Left forelimb (tissue), 1 donor: ENCODE data around the gene DCDC1.
"Not testable (repeated sequence)": the region's sequence is repeated elsewhere in the genome, so short reads cannot be mapped to it uniquely, and the experiment has no call there.

ENCODE experiments used
- DNase-seq: peaks from one replicate; pipeline ENCODE4 v3.0.0-alpha.2; 2018; ENCODE audit warnings: low spot score

The DCDC1 gene

DNA sequence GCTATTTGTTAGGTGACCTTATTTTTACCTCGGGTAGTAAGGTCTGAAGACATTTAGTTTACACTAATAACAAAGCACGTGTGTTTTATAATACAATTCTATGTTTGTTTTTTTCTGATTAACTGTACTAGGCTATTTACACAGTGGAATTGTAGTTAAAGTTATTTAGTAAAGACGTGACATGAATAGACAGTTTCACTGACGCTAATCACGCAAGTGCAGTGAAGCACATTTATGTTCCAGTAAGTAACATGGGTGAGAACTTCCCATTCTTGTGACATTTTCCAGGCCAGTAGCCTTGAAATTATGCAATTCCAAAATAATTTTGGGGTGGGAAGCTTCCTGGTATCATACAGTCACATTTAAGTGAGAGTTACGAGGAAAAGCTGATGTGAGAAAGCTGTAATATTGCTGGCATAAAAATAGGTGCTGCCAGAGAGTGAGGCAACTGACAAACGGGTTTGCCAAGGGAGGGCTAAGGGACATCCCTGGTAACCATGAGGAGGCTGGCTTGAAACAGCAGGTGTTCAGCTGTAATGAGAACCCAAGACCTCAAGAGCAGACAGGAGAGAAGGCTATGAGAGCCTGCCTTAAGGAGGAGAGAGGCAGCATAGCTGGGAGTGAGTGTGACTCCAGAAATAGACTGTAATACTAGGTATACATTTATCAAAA, 378.8 kb downstream of the DCDC1 start:
- no peak for DNase-seq

- no peak for DNase-seq
Measured at GRCh38 chr11:30987819-30988218, 381.7 kb downstream of the DCDC1 start.

DNA sequence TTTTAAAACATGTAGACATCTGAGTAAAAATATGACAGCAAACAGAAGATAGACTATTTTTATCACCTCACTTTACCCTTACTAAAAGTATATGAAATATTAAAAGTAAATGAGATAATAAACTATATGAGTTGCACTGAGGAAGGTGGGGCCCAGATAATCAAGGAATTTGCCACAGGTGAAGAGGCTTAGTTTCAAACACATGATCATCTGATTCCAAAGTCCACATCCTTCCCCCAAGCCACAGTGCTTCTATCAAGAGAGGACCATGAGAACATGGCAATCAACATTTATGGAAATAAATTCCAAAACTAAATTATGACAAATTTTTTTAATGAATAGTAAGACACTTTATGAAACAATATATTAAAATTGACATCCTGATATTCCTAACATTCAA, 384.0 kb downstream of the DCDC1 start:
- no peak for DNase-seq

- no peak for DNase-seq
Measured at GRCh38 chr11:30984827-30985226, 384.7 kb downstream of the DCDC1 start.

DNA sequence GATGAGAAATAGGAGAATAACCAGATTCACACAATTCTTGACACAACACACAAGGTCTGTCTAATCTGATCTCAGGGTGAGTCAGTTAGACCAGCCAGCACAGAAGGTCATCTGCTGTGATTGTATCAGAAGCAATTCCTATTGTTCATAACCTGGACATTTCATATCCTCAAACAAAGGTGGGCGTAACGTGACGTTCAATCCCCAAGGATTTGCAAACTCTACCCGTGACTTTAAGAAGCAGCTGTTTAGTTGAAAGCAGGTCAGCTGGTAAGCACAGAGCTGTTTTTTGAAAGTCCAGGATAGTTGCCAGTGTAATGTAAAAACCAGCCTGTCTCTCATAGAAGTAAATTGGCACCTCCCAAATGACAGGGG, 385.1 kb downstream of the DCDC1 start:
- no peak for DNase-seq

GRCh38 chr11:30983776-30984441, 385.6 kb downstream of the DCDC1 start:
- DNase-seq, result no peak

DNA sequence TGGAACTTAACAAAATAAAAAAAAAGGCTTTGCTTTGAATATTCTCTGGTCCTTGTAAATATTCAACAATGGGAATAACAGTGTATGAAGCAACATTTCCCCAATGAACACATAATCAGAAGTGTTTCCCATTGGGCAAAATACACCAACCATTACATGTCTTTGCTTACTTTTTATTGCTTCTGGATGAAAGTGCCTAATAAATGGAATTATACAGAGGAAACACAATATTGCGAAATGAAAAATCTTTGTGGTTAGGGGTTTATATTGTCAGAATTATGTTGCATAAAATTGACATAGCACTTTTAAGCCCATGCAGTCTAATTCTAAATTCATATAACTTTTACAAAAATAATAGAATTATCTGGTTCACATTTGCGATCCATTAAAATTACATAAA, 386.4 kb downstream of the DCDC1 start:
- no peak for DNase-seq

- no peak for DNase-seq
Measured at GRCh38 chr11:30967579-30967978, 402.0 kb downstream of the DCDC1 start.

DNA sequence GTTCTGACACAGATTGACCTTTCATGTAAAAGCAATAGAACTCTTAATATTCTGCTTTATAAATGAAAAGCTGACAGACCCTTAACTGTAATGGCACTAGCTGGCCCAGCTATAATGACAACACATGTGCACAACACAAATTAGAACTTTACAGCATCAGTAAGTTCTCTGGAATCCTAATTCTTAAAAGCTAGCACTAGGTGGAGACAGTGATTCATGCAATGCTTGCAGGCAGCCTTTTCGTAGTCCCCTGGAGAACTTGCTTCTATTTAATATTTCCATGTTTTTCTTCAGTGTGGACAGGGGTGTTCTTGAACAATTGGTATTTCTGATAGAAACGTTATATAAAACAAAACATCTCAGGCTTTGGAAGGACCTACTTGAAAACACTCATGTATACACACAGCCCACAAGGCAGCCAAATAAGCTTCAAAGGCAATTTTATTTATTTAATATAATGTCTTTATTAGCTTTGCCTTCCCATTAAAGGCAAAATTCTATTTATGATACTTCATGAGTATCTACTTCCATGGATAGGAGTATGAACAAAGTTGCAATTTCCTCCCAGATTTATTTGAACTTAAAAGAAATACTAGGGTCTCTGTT, 409.0 kb downstream of the DCDC1 start:
- DNase-seq, result no peak

- no peak for DNase-seq
Measured at GRCh38 chr11:30956751-30957150, 412.8 kb downstream of the DCDC1 start.

DNA sequence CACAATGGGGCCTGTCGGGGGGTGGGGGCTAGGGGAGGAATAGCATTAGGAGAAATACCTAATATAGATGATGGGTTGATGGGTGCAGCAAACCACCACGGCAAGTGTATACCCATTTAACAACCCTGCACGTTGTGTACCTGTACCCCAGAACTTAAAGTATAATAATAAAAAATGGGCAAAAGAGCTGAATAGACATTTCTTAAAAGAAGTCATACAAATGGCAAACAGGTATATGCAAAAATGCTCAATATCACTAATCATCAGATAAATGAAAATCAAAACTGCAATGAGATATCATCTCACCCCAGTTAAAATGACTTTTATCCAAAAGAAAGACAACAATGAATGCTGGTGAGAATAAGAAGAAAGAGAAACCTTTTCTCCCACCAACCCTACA, 419.7 kb downstream of the DCDC1 start:
- DNase-seq, result no peak

DNA sequence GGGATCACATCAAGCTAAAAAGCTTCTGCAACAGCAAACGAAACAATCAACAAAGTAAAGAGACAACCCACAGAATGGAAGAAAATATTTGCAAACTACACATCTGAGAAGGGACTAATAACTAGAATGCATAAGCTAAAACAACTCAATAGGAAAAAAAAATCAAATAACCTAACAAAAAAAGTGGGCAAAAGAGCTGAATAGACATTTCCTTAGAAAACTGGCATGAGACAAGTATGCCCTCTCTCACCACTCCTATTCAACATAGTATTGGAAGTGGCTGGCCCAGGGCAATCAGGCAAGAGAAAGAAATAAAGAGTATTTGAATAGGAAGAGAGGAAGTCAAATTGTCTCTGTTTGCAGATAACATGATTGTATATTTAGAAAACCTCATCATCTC, 421.8 kb downstream of the DCDC1 start:
- DNase-seq, result not testable (repeated sequence)

DNA sequence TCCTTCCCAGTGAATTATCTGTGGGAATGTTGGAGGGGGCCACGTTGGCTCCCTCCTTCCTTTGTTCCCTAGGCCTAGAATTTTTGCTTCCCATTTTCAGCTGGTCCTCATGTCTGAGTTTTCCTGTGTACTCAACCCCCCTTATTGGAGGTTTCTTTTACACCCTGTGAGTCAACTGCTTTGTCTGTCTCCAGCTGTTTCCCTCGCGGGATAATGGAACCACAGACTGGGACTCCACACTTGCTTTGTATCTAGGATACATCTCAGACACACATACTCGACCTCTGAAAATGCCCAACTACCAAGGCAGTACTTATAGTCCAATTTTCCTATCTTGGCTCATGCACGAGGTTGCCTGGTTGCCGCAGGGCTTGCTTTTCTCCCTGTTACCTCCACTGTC, 430.7 kb downstream of the DCDC1 start:
- no peak for DNase-seq

DNA sequence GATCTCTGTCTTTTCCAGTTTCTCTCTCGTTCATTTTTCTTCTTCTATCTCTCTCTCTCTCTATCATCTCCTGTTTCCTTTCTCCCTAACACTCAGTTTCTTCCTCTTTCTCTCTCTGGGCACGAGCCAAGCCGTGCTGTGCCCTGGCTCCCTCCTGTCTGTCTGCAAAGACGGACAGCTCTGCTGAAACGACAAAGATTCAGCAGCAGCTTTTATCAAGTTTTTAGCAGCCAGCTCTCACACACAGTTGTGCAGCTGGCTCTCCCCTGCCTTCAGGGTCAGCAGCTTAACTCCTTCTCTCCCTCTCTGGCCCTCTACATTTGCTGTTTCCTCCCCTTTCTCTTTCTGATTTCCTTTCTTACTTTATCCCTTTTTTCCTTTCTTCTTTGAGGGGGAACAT, 431.4 kb downstream of the DCDC1 start:
- DNase-seq, result no peak

DNA sequence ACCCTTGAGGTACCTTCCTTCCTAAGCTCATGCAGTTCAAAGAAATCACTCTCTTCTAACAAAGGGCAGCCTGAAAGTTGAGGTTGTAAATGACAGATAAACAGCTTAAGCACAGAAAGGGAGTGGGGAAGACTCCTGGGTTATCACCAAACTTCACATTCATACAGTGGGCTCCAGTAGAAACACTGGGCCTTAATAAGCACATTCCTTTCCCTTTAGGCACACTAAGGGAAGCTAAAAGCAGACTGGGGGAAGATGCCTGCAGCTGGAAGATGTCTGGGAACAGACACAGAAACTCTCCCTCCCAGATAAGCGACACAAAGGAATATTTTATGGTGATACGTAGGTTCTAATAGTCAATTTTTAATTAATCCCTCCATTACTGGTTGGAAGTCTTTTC, 433.0 kb downstream of the DCDC1 start:
- no peak for DNase-seq

- no peak for DNase-seq
Measured at GRCh38 chr11:30935861-30936260, 433.7 kb downstream of the DCDC1 start.

DNA sequence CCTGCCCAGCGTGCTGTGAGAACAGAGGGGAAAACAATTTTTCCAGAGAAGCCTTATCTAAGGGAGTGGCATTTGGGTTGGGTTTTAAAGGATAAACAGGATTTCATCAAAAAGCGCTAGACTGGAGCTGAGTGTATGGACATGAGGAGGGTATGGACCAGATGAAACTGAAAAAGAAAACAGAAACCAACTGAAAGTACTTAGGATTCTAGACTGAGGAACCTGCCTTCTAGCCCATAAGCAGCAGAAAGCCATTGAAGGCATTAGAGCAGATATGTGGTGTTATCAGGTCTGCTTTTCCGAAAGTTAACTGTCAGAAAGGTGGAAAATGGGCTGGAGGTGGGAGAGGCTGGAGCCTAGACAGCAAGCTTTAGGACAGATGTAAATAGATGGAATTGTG, 443.4 kb downstream of the DCDC1 start:
- no peak for DNase-seq

DNA sequence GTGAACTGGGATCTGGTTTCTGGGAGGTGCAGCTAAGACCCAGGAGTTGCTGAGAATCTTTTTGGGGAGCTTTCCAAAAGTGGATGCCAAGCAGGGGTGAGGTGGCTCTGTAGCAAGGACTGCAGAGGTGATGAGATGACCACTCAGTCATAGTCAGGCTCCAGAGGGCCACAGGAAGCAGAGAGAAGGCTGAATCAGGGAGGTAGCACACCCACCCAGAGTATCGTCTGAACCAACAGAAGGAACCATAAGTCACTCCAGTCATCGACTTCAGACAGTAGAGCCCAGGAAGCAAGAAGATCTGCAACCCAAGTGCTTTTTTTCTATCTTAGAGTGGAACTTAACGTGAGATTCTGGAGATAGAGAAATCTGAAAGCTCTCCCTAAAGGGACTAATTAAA, 447.7 kb downstream of the DCDC1 start:
- no peak for DNase-seq

- no peak for DNase-seq
Measured at GRCh38 chr11:30919389-30920152, 450.0 kb downstream of the DCDC1 start.

GRCh38 chr11:30917859-30918478, 451.6 kb downstream of the DCDC1 start:
- no peak for DNase-seq

- DNase-seq, result no peak
Measured at GRCh38 chr11:30917266-30917665, 452.3 kb downstream of the DCDC1 start.

GRCh38 chr11:30916764-30917163, 452.8 kb downstream of the DCDC1 start:
- DNase-seq, result no peak
